DOHH2 (cell line): Measurements from ENCODE around the gene THEM4.
A peak's percentile ranks its signal among the peaks of the same experiment; 100 is the strongest.

Experiments used
- H3F3A ChIP-seq: fragments of 200-600 bp; sonication (generic), shearing (Covaris generic); 2 replicates; pipeline ENCODE4 v1.6.0; 2016; ENCODE audit warnings: antibody characterized with exemption, mild to moderate bottlenecking; ENCODE audit not compliant: control insufficient read depth, insufficient read depth
- H3K27ac ChIP-seq: fragments of 200-600 bp; sonication (generic); 2 replicates; pipeline ENCODE4 v1.5.1; 2014; ENCODE audit warnings: low read depth, mild to moderate bottlenecking, low read length, moderate library complexity
- H3K27me3 ChIP-seq: fragments of 200-600 bp; sonication (generic); 2 replicates; pipeline ENCODE4 v1.6.1; 2014; ENCODE audit warnings: mild to moderate bottlenecking, low read length, mixed read lengths; ENCODE audit not compliant: control insufficient read depth
- H3K36me3 ChIP-seq: fragments of 200-600 bp; sonication (generic); 2 replicates; pipeline ENCODE4 v1.6.1; 2014; ENCODE audit warnings: mild to moderate bottlenecking, low read length, moderate library complexity, mixed read lengths; ENCODE audit not compliant: control insufficient read depth
- H3K4me1 ChIP-seq: fragments of 200-600 bp; sonication (generic); 2 replicates; pipeline ENCODE4 v1.6.1; 2014; ENCODE audit warnings: mild to moderate bottlenecking, low read length, mixed read lengths; ENCODE audit not compliant: control insufficient read depth
- H3K4me2 ChIP-seq: fragments of 200-600 bp; sonication (generic); 2 replicates; pipeline ENCODE4 v1.6.0; 2014; ENCODE audit warnings: mild to moderate bottlenecking, low read length, moderate library complexity
- H3K4me3 ChIP-seq: fragments of 200-600 bp; sonication (generic); 2 replicates; pipeline ENCODE4 v1.5.1; 2014; ENCODE audit warnings: mild to moderate bottlenecking, low read length, mixed read lengths
- H3K79me2 ChIP-seq: fragments of 200-600 bp; sonication (generic); 2 replicates; pipeline ENCODE4 v1.6.1; 2014; ENCODE audit warnings: mild to moderate bottlenecking, low read length, mixed read lengths; ENCODE audit not compliant: control insufficient read depth
- H3K9me2 ChIP-seq: fragments of 200-600 bp; sonication (generic); replicated peaks from 2 replicates; pipeline ENCODE4 v1.6.1; 2014; ENCODE audit warnings: mild to moderate bottlenecking, low read length, mixed read lengths; ENCODE audit not compliant: control insufficient read depth
- H3K9me3 ChIP-seq: fragments of 200-600 bp; sonication (generic); 2 replicates; pipeline ENCODE4 v1.6.1; 2014; ENCODE audit warnings: antibody characterized with exemption, low read length, mixed read lengths; ENCODE audit not compliant: control insufficient read depth, insufficient read depth
- H4K20me1 ChIP-seq: fragments of 200-600 bp; sonication (generic); 2 replicates; pipeline ENCODE4 v1.6.0; 2014; ENCODE audit warnings: low read depth, mild to moderate bottlenecking, antibody characterized with exemption, low read length, moderate library complexity; ENCODE audit not compliant: control insufficient read depth, insufficient read depth
- CTCF ChIP-seq: fragments of 200-600 bp; sonication (generic); IDR thresholded peaks from one replicate; pipeline ENCODE4 v1.5.1; 2014; ENCODE audit warnings: antibody characterized with exemption, mild to moderate bottlenecking, low read depth, low read length; ENCODE audit not compliant: poor library complexity, severe bottlenecking
- EZH2phosphoT487 ChIP-seq: fragments of 200-600 bp; sonication (generic); IDR thresholded peaks from 2 replicates; pipeline ENCODE4 v1.6.1; 2017; ENCODE audit warnings: borderline replicate concordance, mild to moderate bottlenecking, antibody characterized with exemption, low read length, moderate library complexity, mixed read lengths

THEM4 gene

DNA sequence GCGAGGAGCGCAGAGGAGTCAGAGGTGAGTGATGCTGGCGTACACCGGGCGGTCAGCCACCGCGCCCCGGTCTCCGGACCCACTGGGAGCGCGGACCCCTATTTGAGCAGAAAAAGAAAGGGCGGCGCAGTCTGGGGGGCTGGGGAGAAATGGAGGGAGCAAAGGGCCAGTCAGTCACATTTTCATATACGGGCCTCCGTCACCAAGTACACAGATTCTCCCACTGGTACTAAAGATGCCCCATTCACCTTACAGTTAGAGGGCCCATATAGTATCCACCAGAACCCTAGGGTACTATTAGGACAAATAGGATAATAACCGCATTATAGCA is 70.3 kb downstream of the THEM4 start:
- peaks cover 40% of the 10 kb centered on the region for H3K4me1 ChIP-seq
- H4K20me1 ChIP-seq = no peaks in the 10 kb centered on the region
- no peak overlapping the region for H3K27ac ChIP-seq
- H3K9me2 ChIP-seq = no peaks in the 10 kb centered on the region
- no peak for TF ChIP-seq EZH2phosphoT487
- no peak for TF ChIP-seq CTCF
- H3K9me3 ChIP-seq = no peaks in the 10 kb centered on the region
- H3K27me3 ChIP-seq = peaks cover 50% of the 10 kb centered on the region
- H3K4me3 ChIP-seq = peak overlapping the region; percentile 48
- peak overlapping the region; percentile 55 for H3K4me2 ChIP-seq
- H3F3A ChIP-seq = 0 out of 2 replicates have a peak, but pooled peaks cover 6% of the 10 kb centered on the region
- no peaks in the 10 kb centered on the region for H3K36me3 ChIP-seq
- no peaks in the 10 kb centered on the region for H3K79me2 ChIP-seq

DNA sequence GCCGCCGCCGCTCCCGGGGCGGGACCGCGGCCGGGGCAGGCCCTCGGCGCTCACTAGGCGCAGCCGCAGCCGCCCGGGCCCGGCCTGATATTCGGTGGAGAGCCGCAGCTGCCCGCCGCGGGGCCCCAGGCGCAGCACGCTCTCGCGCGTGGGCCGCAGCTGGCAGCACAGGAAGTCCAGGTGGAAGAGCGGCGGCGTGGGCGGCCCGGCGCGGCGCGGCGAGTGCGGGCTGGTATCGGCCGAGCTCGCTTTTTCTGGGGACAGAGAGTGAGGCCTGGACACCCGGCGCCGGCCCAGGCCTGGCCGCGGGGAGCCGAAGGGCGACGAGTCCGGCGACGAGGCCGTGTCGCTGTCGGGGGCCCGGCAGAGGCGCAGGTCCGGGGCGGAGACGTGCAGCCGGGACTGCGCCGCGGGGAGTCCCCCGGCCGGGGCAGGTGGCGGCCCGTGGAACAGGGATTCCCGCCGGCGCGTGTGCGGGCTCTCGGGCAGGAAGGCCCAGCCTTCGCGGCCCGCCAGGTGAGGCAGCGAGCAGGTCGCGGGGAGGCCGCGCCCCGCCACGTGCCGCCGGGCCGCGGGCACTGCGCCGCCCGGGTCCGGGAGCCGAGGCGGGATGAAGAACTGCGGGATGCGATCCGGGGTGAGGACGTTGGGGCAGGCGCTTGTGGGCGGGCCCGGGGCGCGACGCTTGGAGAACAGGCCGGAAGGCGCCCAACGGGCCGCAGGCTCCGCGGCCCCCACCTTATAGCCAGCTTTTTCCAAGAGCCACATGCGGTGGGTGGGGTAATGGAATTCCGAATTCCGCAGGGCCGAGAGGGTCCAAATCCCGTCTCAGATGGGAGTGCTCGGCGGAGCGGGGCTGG is 70.9 kb downstream of the THEM4 start:
- H3K4me3 ChIP-seq = peak overlapping the region; percentile 48
- no peaks in the 10 kb centered on the region for H3K36me3 ChIP-seq
- peak overlapping the region; percentile 55 for H3K4me2 ChIP-seq
- 0 out of 2 replicates have a peak, but pooled peaks cover 6% of the 10 kb centered on the region for H3F3A ChIP-seq
- no peaks in the 10 kb centered on the region for H3K79me2 ChIP-seq
- TF ChIP-seq CTCF = no peak
- no peak; the same call in 1 of the 2 replicates for TF ChIP-seq EZH2phosphoT487
- no peaks in the 10 kb centered on the region for H4K20me1 ChIP-seq
- no peaks in the 10 kb centered on the region for H3K9me2 ChIP-seq
- no peak overlapping the region for H3K27ac ChIP-seq
- peaks cover 50% of the 10 kb centered on the region for H3K27me3 ChIP-seq
- no peaks in the 10 kb centered on the region for H3K9me3 ChIP-seq
- peaks cover 34% of the 10 kb centered on the region for H3K4me1 ChIP-seq

DNA sequence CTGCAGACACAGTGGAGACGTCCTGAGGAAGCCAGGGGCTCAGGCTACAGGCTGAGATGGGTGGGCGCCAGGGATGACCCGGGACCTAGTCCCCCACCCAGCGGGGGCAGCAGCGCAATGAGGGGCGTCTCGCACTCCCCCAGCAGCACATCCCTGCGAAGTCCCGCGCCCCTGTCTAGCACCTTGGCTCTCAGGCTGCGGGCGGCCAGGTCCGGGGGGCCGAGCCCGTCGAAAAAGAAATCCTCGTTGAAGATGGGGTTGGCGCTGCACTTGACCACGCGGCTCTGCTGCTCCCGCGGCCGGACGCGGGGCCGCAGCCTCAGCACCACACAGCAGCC is 71.5 kb downstream of the THEM4 start:
- Histone ChIP-seq H3K36me3 (no peaks in the 10 kb centered on the region), H3K27ac (no peak overlapping the region), H3F3A (0 out of 2 replicates have a peak, but pooled peaks cover 3% of the 10 kb centered on the region), H3K9me2 (no peaks in the 10 kb centered on the region), H3K9me3 (no peaks in the 10 kb centered on the region), H4K20me1 (no peaks in the 10 kb centered on the region), H3K79me2 (no peaks in the 10 kb centered on the region), H3K4me3 (peak overlapping the region; percentile 48; the same call in 1 of the 2 replicates), H3K4me2 (peak overlapping the region; percentile 55), H3K4me1 (peaks cover 28% of the 10 kb centered on the region), H3K27me3 (peaks cover 50% of the 10 kb centered on the region)
- no peak for TF ChIP-seq EZH2phosphoT487
- no peak for TF ChIP-seq CTCF
